ENCODE data around the gene CCDC200.
"Not testable (repeated sequence)": the region's sequence is repeated elsewhere in the genome, so short reads cannot be mapped to it uniquely, and the experiment has no call there.

CCDC200 gene

GRCh38 chr17:43211123-43211479, 17.3 kb downstream of the CCDC200 start:
- TF ChIP-seq CTCF (IDR thresholded peaks at IDR 0.05; ENCODE audit: low read depth, low read length): no peak
- Histone ChIP-seq H3K4me2 (ENCODE audit: low read length) (peak overlapping the region; percentile 89), H3K36me3 (replicated peaks; ENCODE audit: low read depth, low read length) (peaks cover 20% of the 10 kb centered on the region)

GRCh38 chr17:43210576-43210975, 17.8 kb downstream of the CCDC200 start:
- Histone ChIP-seq H3K4me1 (ENCODE audit: low read length) (peaks cover 20% of the 10 kb centered on the region), H3K4me2 (ENCODE audit: low read length) (peak overlapping the region; percentile 89), H3K79me2 (ENCODE audit: low read length) (peaks cover 11% of the 10 kb centered on the region; the same call in 1 of the 2 replicates), H3K4me3 (ENCODE audit: low read length) (peak overlapping the region; percentile 90), H3K36me3 (replicated peaks; ENCODE audit: low read depth, low read length) (peaks cover 17% of the 10 kb centered on the region), H2AFZ (ENCODE audit: low read depth, low read length) (peak overlapping the region; percentile 80; the same call in 1 of the 2 replicates), H3K9me3 (ENCODE audit: insufficient read depth, low read length) (no peaks in the 10 kb centered on the region), H3K27me3 (ENCODE audit: low read depth, low read length) (no peaks in the 10 kb centered on the region), H3K27ac (ENCODE audit: low read length) (peak overlapping the region; percentile 71), H4K20me1 (ENCODE audit: insufficient read depth, low read length) (no peaks in the 10 kb centered on the region), H3K9ac (ENCODE audit: low read length) (peak overlapping the region; percentile 96)
- TF ChIP-seq CTCF (IDR thresholded peaks at IDR 0.05; ENCODE audit: low read depth, low read length) (no peak), EZH2phosphoT487 (IDR thresholded peaks at IDR 0.05; ENCODE audit: low read depth) (no peak)

More at GRCh38 chr17:43211123-43211479, 17.3 kb downstream of the CCDC200 start:
- no peaks in the 10 kb centered on the region for H3K27me3 ChIP-seq (ENCODE audit: low read depth, low read length)
- H3K4me3 ChIP-seq (ENCODE audit: low read length): peak overlapping the region; percentile 90
- H3K9me3 ChIP-seq (ENCODE audit: insufficient read depth, low read length): no peaks in the 10 kb centered on the region
- H4K20me1 ChIP-seq (ENCODE audit: insufficient read depth, low read length): no peaks in the 10 kb centered on the region
- peak overlapping the region; percentile 80 for H2AFZ ChIP-seq (ENCODE audit: low read depth, low read length)
- H3K27ac ChIP-seq (ENCODE audit: low read length): peak overlapping the region; percentile 71
- peak overlapping the region; percentile 96 for H3K9ac ChIP-seq (ENCODE audit: low read length)
- peaks cover 20% of the 10 kb centered on the region for H3K4me1 ChIP-seq (ENCODE audit: low read length)
- peaks cover 11% of the 10 kb centered on the region; the same call in 1 of the 2 replicates for H3K79me2 ChIP-seq (ENCODE audit: low read length)

GRCh38 chr17:43203013-43203412, 25.4 kb downstream of the CCDC200 start:
- H3K9ac ChIP-seq (ENCODE audit: low read length); H2AFZ ChIP-seq (ENCODE audit: low read depth, low read length); H3K4me2 ChIP-seq (ENCODE audit: low read length); H3K4me1 ChIP-seq (ENCODE audit: low read length); H3K9me3 ChIP-seq (ENCODE audit: insufficient read depth, low read length); H3K27ac ChIP-seq (ENCODE audit: low read length); H3K79me2 ChIP-seq (ENCODE audit: low read length); H3K4me3 ChIP-seq (ENCODE audit: low read length); H4K20me1 ChIP-seq (ENCODE audit: insufficient read depth, low read length); H3K27me3 ChIP-seq (ENCODE audit: low read depth, low read length): not testable (repeated sequence)
- H3K36me3 ChIP-seq (replicated peaks; ENCODE audit: low read depth, low read length): peaks cover 27% of the 10 kb centered on the region

- no peaks in the 10 kb centered on the region for H3K4me1 ChIP-seq (ENCODE audit: low read length)
- H3K4me2 ChIP-seq (ENCODE audit: low read length): no peak overlapping the region
- H3K36me3 ChIP-seq (replicated peaks; ENCODE audit: low read depth, low read length): peaks cover 35% of the 10 kb centered on the region
These were observed 28.3 kb downstream of the CCDC200 start for GRCh38 chr17:43200127-43200526.

More at GRCh38 chr17:43200127-43200526, 28.3 kb downstream of the CCDC200 start:
- H3K9me3 ChIP-seq (ENCODE audit: insufficient read depth, low read length): no peaks in the 10 kb centered on the region
- TF ChIP-seq CTCF (IDR thresholded peaks at IDR 0.05; ENCODE audit: low read depth, low read length) (no peak), EZH2phosphoT487 (IDR thresholded peaks at IDR 0.05; ENCODE audit: low read depth) (no peak)
- H3K27ac ChIP-seq (ENCODE audit: low read length): no peak overlapping the region
- H3K9ac ChIP-seq (ENCODE audit: low read length): no peak overlapping the region
- no peak overlapping the region for H2AFZ ChIP-seq (ENCODE audit: low read depth, low read length)
- no peaks in the 10 kb centered on the region for H4K20me1 ChIP-seq (ENCODE audit: insufficient read depth, low read length)
- H3K79me2 ChIP-seq (ENCODE audit: low read length): no peaks in the 10 kb centered on the region
- no peak overlapping the region for H3K4me3 ChIP-seq (ENCODE audit: low read length)
- no peaks in the 10 kb centered on the region for H3K27me3 ChIP-seq (ENCODE audit: low read depth, low read length)
